ENCODE data around the gene SMIM38. TPM values are rescaled to one million over a fixed set of nuclear protein-coding genes. Genes with fewer than 3 reads are reported as not detected.

SMIM38 gene
- total and polyA plus RNA-seq, 11 donors: 0.08 to 0.35 (median 0.15) TPM; not detected in 1

GRCh38 chr11:69194396-69194795, 38.7 kb downstream of the SMIM38 start:
- H3K4me3 ChIP-seq: no peak overlapping the region
- no peaks in the 10 kb centered on the region for H3K27me3 ChIP-seq
- H3K9me3 ChIP-seq: no peaks in the 10 kb centered on the region
- intact Hi-C loops (cut with DNase I): no loop called here
- DNase-seq (no peak), ATAC-seq (no peak)
- 94 to 98% (median 95%) methylated on average over 1 of the region's 1 CpG for WGBS, 4 donors
- peaks cover 0 to 3% (median 0%) of the 10 kb centered on the region in 12 donors for H3K4me1 ChIP-seq
- no peak overlapping the region for H3K27ac ChIP-seq
- no peaks in the 10 kb centered on the region for H3K36me3 ChIP-seq
- TF ChIP-seq POLR2A (IDR thresholded peaks at IDR 0.05) (no peak), CTCF (IDR thresholded peaks at IDR 0.05) (no peak)

- TF ChIP-seq POLR2A (IDR thresholded peaks at IDR 0.05): no peak
- TF ChIP-seq CTCF (IDR thresholded peaks at IDR 0.05): no peak
- no peak overlapping the region for H3K4me3 ChIP-seq
- intact Hi-C loops (cut with DNase I): no loop called here
- no peak for DNase-seq
- no peaks in the 10 kb centered on the region for H3K27me3 ChIP-seq
- peaks cover 0 to 5% (median under 1%) of the 10 kb centered on the region in 12 donors for H3K4me1 ChIP-seq
- no peaks in the 10 kb centered on the region for H3K36me3 ChIP-seq
- H3K27ac ChIP-seq: no peak overlapping the region
- ATAC-seq: no peak
- no peaks in the 10 kb centered on the region for H3K9me3 ChIP-seq
- WGBS, 4 donors: 46 to 49% (median 49%) methylated on average over 4 of the region's 6 CpGs
Measured at GRCh38 chr11:69194956-69195355, 39.2 kb downstream of the SMIM38 start.

GRCh38 chr11:69195824-69196782, 40.4 kb downstream of the SMIM38 start:
- no peak for DNase-seq
- Histone ChIP-seq H3K27me3 (no peaks in the 10 kb centered on the region), H3K4me1 (peaks cover 0 to 13% (median 8%) of the 10 kb centered on the region in 12 donors), H3K9me3 (no peaks in the 10 kb centered on the region), H3K36me3 (no peaks in the 10 kb centered on the region), H3K4me3 (no peak overlapping the region), H3K27ac (no peak overlapping the region)
- intact Hi-C loops (cut with DNase I): no loop called here
- ATAC-seq: no peak
- WGBS, 4 donors: 92 to 94% (median 93%) methylated on average over 33 to 35 of the region's 35 CpGs
- no peak for TF ChIP-seq POLR2A (IDR thresholded peaks at IDR 0.05)
- no peak for TF ChIP-seq CTCF (IDR thresholded peaks at IDR 0.05)

- Histone ChIP-seq H3K9me3 (no peaks in the 10 kb centered on the region), H3K27ac (no peak overlapping the region), H3K4me3 (no peak overlapping the region), H3K27me3 (peaks cover 0 to 4% (median 0%) of the 10 kb centered on the region in 9 donors), H3K36me3 (no peaks in the 10 kb centered on the region), H3K4me1 (peaks cover 0 to 13% (median 8%) of the 10 kb centered on the region in 12 donors)
- intact Hi-C loops (cut with DNase I): no loop called here
- DNase-seq (no peak), ATAC-seq (no peak)
- no peak for TF ChIP-seq CTCF (IDR thresholded peaks at IDR 0.05)
- no peak for TF ChIP-seq POLR2A (IDR thresholded peaks at IDR 0.05)
- WGBS, 4 donors: 94 to 98% (median 95%) methylated on average over 14 of the region's 14 CpGs
Measured at GRCh38 chr11:69196783-69197169, 41.0 kb downstream of the SMIM38 start.
